Endometrial microvascular endothelial cells (primary cell): ENCODE results near the gene ANTKMT. TPM values are rescaled to one million over a fixed set of nuclear protein-coding genes. Genes with fewer than 3 reads are reported as not detected.

ENCODE experiments used
- in situ Hi-C: cut with HindIII; loops from 2 replicates; pipeline ENCODE4 v1.10.0; 2017; ENCODE audit warnings: low sequenced_read_pairs, low pct_unique_long_range_greater_than_20kb; ENCODE audit errors: inconsistent ontology term
- total RNA-seq: library from RNA; depleted of rRNA; stranded (reverse); fragments of >200 nt; gene quantifications from one replicate; pipeline ENCODE4 v1.2.3, GENCODE V29; 2015; ENCODE audit errors: inconsistent ontology term

ANTKMT gene
- total RNA-seq, 1 donor from 2014 or later = 14.0 TPM

DNA sequence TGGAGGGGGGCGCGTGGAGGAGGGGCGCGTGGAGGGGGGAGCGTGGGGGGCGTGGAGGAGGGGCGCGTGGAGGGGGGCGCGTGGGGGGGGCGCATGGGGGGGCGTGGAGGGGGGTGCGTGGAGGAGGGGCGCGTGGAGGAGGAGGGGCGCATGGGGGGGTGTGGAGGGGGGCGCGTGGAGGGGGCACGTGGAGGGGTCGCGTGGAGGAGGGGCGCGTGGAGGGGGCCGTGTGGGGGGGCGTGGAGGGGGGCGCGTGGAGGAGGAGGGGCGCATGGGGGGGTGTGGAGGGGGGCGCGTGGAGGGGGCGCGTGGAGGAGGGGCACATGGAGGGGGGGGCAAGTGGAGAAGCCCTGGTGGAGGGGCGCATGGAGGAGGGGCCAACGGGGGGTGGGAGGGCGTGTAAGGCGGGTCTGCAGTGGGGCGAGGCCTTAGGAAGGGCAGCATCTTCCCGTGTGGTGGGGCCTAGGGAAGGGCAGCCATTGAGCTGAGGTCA is 46.8 kb downstream of the ANTKMT start:
- in situ Hi-C loops = no loop called here

DNA sequence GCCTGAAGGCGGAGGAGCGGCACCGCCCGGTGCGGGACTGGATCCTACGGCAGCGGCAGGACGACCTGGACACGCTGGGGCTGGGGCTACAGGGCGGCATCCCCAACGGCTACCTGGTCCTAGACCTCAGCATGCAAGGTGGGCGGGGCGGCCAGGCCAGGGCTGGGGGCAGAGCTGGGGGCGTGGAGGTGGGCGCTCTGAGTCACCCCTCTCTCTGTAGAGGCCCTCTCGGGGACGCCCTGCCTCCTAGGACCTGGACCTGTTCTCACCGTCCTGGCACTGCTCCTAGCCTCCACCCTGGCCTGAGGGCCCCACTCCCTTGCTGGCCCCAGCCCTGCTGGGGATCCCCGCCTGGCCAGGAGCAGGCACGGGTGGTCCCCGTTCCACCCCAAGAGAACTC is 47.5 kb downstream of the ANTKMT start:
- in situ Hi-C loops = no loop called here

DNA sequence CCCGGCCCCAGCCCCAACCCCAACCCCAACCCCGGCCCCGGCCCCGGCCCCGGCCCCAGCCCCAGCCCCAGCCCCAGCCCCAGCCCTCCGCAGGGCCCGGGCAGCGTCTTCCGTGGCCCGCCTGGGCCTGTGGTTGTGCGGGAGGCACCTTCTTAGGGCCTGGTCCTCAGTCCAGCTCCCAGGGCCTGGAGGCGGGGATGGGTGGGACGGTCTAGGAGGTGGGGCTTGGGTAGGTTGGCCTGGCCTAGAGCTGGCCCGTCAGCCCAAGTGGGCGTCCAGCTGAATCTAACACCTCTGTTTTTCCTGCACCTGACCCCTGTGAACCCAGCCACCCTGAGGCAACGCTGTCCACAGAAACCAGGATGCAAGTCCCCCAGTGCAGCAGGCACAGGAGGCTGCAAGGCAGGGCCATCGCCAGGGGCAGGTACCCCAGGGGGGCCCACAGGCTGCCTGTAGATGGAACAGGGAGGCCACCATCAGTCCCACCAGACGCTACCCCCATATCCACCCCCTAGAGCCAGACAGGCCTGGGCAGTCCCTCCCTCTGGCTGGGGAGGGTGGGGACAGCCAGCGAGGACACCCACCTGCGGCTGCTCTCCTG is 48.3 kb downstream of the ANTKMT start:
- in situ Hi-C loops = no loop called here

DNA sequence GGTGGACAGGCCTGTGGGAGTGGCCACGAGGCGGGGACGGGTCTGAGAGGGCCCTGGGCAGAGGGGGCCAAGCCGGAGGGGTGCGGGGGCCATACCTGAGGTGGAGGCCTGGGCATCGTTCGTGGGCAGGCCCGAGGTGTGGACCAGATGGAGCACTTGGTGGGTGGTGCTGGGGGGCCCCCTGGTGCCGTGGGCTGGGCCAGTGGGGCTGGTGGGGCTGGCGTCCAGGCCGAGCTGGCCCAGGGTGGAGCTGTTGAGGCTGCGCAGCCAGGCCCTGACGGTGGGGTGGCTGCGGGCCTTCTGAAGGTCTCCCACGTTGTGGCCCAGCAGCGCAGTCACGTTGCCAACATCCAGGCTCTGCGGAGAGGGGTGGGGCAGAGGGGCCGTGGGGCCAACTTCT is 49.0 kb downstream of the ANTKMT start:
- in situ Hi-C loops = no loop called here

DNA sequence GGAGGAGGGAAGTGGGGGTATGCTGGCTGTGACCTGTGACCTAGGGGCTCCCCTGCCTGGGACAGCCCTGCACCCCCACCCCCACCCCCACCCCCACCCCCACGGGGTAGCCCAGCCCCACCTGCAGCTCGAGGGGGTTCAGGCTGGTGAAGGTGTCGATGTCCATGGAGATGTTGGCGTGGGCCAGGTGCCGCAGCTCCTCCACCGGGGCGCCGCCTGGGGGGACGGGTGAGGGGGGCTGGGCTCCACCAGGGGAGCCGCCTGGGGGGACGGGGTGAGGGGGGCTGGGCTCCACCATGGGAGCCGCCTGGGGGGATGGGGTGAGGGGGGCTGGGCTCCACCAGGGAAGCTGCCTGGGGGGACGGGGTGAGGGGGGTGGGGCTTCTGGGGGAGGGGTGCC is 49.5 kb downstream of the ANTKMT start:
- in situ Hi-C loops = no loop called here

Other genes starting within 250 kb of the ANTKMT start
- 60.2 TPM for gene CAPN15, start 193.4 kb upstream of the ANTKMT start, total RNA-seq
- not detected for gene PRR35, start 160.8 kb upstream of the ANTKMT start, total RNA-seq
- not detected for gene NHLRC4, start 154.1 kb upstream of the ANTKMT start, total RNA-seq
- gene PIGQ, start 151.2 kb upstream of the ANTKMT start, total RNA-seq = 29.1 TPM
- gene RAB40C, start 131.1 kb upstream of the ANTKMT start, total RNA-seq = 9.9 TPM
- not detected for gene WFIKKN1, start 90.2 kb upstream of the ANTKMT start, total RNA-seq
- gene METTL26, start 84.8 kb upstream of the ANTKMT start, total RNA-seq = 119 TPM
- 23.4 TPM for gene MCRIP2, start 79.3 kb upstream of the ANTKMT start, total RNA-seq
- 39.7 TPM for gene WDR90, start 71.8 kb upstream of the ANTKMT start, total RNA-seq
- 41.3 TPM for gene RHOT2, start 53.0 kb upstream of the ANTKMT start, total RNA-seq
- 2.1 TPM for gene RHBDL1, start 45.5 kb upstream of the ANTKMT start, total RNA-seq
- 229 TPM for gene STUB1, start 40.7 kb upstream of the ANTKMT start, total RNA-seq
- gene JMJD8, start 36.8 kb upstream of the ANTKMT start, total RNA-seq = 68.2 TPM
- gene WDR24, start 30.7 kb upstream of the ANTKMT start, total RNA-seq = 6.3 TPM
- not detected for gene FBXL16, start 15.3 kb upstream of the ANTKMT start, total RNA-seq
- 17.2 TPM for gene METRN, start 6.0 kb upstream of the ANTKMT start, total RNA-seq
- gene CCDC78, start 5.3 kb downstream of the ANTKMT start, total RNA-seq = not detected
- gene HAGHL, start 6.0 kb downstream of the ANTKMT start, total RNA-seq = not detected
- 34.5 TPM for gene CIAO3, start 19.9 kb downstream of the ANTKMT start, total RNA-seq
- not detected for gene MSLN, start 39.6 kb downstream of the ANTKMT start, total RNA-seq
- gene RPUSD1, start 67.2 kb downstream of the ANTKMT start, total RNA-seq = 77.6 TPM
- 33.9 TPM for gene CHTF18, start 67.5 kb downstream of the ANTKMT start, total RNA-seq
- gene GNG13, start 79.6 kb downstream of the ANTKMT start, total RNA-seq = not detected
- 6.3 TPM for gene LMF1, start 249.8 kb downstream of the ANTKMT start, total RNA-seq